Spleen (tissue), 11 donors: ENCODE results near the gene C16orf87. TPM values are rescaled to one million over a fixed set of nuclear protein-coding genes. Genes with fewer than 3 reads are reported as not detected.

Experiments
- DNase-seq: peaks from one replicate; pipeline ENCODE4 v3.0.0-alpha.2; 2020
- H3K27ac ChIP-seq, 8 donors: fragments of 200-600 bp; sonication (generic) in 7 of 8; 1 replicate in 4 of 8; 2 replicates in 4 of 8; pipeline versions ENCODE4 v1.5.0 to v1.8.0; 2016 to 2021; ENCODE audit warnings: inconsistent platforms in 4 of 8, mild to moderate bottlenecking in 4 of 8, moderate library complexity in 1 of 8
- H3K27me3 ChIP-seq, 7 donors: fragments of 200-600 bp; sonication (generic) in 6 of 7; replicated peaks in 1 of 7; 1 replicate in 4 of 7; 2 replicates in 3 of 7; pipeline versions ENCODE4 v1.5.0 to v1.8.0; 2016 to 2021; ENCODE audit warnings: inconsistent platforms in 3 of 7, mild to moderate bottlenecking in 1 of 7
- H3K36me3 ChIP-seq, 6 donors: fragments of 200-600 bp; sonication (generic) in 5 of 6; 1 replicate in 4 of 6; 2 replicates in 2 of 6; pipeline versions ENCODE4 v1.5.0 to v1.8.0; 2016 to 2021; ENCODE audit warnings: inconsistent platforms in 2 of 6
- H3K4me1 ChIP-seq, 6 donors: fragments of 200-600 bp; sonication (generic) in 5 of 6; 1 replicate in 3 of 6; 2 replicates in 3 of 6; pipeline versions ENCODE4 v1.5.0 to v1.8.0; 2016 to 2021; ENCODE audit warnings: inconsistent platforms in 3 of 6
- H3K4me3 ChIP-seq, 8 donors: fragments of 200-600 bp; sonication (generic) in 7 of 8; 1 replicate in 4 of 8; 2 replicates in 4 of 8; pipeline versions ENCODE4 v1.5.0 to v1.8.0; 2016 to 2021; ENCODE audit warnings: inconsistent platforms in 4 of 8, mild to moderate bottlenecking in 4 of 8, moderate library complexity in 2 of 8
- H3K9me3 ChIP-seq, 8 donors: fragments of 200-600 bp; sonication (generic) in 7 of 8; 1 replicate in 4 of 8; 2 replicates in 4 of 8; pipeline versions ENCODE4 v1.5.0 to v1.8.0; 2016 to 2021; ENCODE audit warnings: inconsistent platforms in 4 of 8
- POLR2A ChIP-seq, 3 donors: fragments of 450-650 bp; IDR thresholded peaks; one replicate each; pipeline ENCODE4 v1.5.1; 2017; ENCODE audit warnings: antibody characterized with exemption in 3 of 3, mild to moderate bottlenecking in 1 of 3
- POLR2AphosphoS5 ChIP-seq, 3 donors: sonication (generic); formaldehyde crosslinking; IDR thresholded peaks; one replicate each; pipeline ENCODE4 v1.5.1; 2017; ENCODE audit warnings: antibody characterized with exemption in 3 of 3
- WGBS, 5 donors: extraction: QIAGEN DNeasy Blood & Tissue Kit in 3 of 5; methylation state at CpG; one replicate each; pipeline versions ENCODE4 v1.1.5 to v1.1.7; 2013 to 2018; 5-methylcytosine and 5-hydroxymethylcytosine counted together
- intact Hi-C: fragments of 100-400 bp; cut with DNase I; formaldehyde crosslinking; loops from one replicate; pipeline ENCODE4 v1.15.0; 2023; ENCODE audit warnings: low total_unique reads
- polyA plus RNA-seq, 3 donors: library from polyadenylated mRNA; stranded (reverse); fragments of 200-250 nt; gene quantifications; one replicate each; pipeline ENCODE4 v1.2.1, GENCODE V29; 2013
- total RNA-seq, 7 donors: library from RNA; depleted of rRNA in 3 of 7; stranded (reverse); fragments of >200 nt in 3 of 7; fragmentation: NEBNext Ultra II Directional in 4 of 7; extraction: Animal tissue kit (Norgen Biotek cat#: 25700) in 4 of 7; gene quantifications; one replicate each; pipeline versions ENCODE4 v1.1.0 to v1.2.1, GENCODE V29; 2016 to 2021
- TF ChIP-seq, protein P1 (sequence below), 11 experiments: fragments of 200-600 bp in 7 of 11; fragments of 450-650 bp in 4 of 11; sonication (generic) in 4 of 11; IDR thresholded peaks in 8 of 11; conservative IDR thresholded peaks in 3 of 11; 1 replicate in 7 of 11; 2 replicates in 4 of 11; pipeline versions ENCODE4 v1.4.0 to v1.8.0; 2016 to 2021; ENCODE audit warnings: antibody characterized with exemption in 11 of 11, inconsistent platforms in 4 of 11, mild to moderate bottlenecking in 1 of 11
- donor health status: healthy with polysubstance abuse.
- donor health status: DM: no; HTN: no; CAD: no; lungs with moderate emphysema.
- donor health status: DM: no; HTN: no; CAD: no.
- donor health status: Bipolar disorder and iron deficiency.
- donor health status: healthy.
- donor health status: DM: no; HTN: no; CAD: no.
- donor health status: DM: yes; HTN: yes; CAD: no.

C16orf87 gene
- total and polyA plus RNA-seq, 10 donors, result 7.2 to 10.3 (median 8.5) TPM

- no peak for TF ChIP-seq POLR2A (IDR thresholded peaks at IDR 0.05)
- no peak for TF ChIP-seq POLR2AphosphoS5 (IDR thresholded peaks at IDR 0.05)
- TF ChIP-seq, protein P1, sequence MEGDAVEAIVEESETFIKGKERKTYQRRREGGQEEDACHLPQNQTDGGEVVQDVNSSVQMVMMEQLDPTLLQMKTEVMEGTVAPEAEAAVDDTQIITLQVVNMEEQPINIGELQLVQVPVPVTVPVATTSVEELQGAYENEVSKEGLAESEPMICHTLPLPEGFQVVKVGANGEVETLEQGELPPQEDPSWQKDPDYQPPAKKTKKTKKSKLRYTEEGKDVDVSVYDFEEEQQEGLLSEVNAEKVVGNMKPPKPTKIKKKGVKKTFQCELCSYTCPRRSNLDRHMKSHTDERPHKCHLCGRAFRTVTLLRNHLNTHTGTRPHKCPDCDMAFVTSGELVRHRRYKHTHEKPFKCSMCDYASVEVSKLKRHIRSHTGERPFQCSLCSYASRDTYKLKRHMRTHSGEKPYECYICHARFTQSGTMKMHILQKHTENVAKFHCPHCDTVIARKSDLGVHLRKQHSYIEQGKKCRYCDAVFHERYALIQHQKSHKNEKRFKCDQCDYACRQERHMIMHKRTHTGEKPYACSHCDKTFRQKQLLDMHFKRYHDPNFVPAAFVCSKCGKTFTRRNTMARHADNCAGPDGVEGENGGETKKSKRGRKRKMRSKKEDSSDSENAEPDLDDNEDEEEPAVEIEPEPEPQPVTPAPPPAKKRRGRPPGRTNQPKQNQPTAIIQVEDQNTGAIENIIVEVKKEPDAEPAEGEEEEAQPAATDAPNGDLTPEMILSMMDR (IDR thresholded peaks at IDR 0.05 in 8 of 11, conservative IDR thresholded peaks at IDR 0.05 in 3 of 11), result no peak
- DNase-seq, result no peak
- 78 to 87% (median 82%) methylated on average over 4 of the region's 4 CpGs for WGBS, 5 donors
- H3K4me3 ChIP-seq, result no peak overlapping the region
- peaks cover 2 to 16% (median 11%) of the 10 kb centered on the region in 6 donors for H3K4me1 ChIP-seq
- peaks cover 0 to 21% (median 15%) of the 10 kb centered on the region in 8 donors for H3K9me3 ChIP-seq
- no peak overlapping the region for H3K27ac ChIP-seq
- intact Hi-C loops, result no loop called here
- H3K36me3 ChIP-seq, result no peaks in the 10 kb centered on the region
- no peaks in the 10 kb centered on the region for H3K27me3 ChIP-seq
These were observed 47.2 kb downstream of the C16orf87 start for GRCh38 chr16:46783800-46784199.

DNA sequence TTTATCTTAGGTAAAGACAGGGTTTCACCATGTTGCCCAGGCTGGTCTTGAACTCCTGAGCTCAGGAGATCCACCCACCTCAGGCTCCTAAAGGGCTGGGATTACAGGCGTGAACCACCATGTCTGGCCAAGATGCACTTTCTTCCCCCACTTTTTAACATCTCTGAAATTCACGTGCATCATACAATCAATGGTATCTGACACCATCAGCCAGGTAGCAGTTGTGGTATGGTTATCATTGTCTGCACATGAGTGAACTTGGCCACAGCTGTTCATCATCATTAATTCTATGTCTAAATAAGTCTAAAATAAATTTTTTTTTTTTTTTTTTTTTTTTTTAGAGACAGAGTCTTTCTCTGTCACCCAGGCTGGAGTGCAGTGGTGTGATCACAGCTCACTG lies 48.7 kb downstream of the C16orf87 start:
- TF ChIP-seq, protein P1 (IDR thresholded peaks at IDR 0.05 in 8 of 11, conservative IDR thresholded peaks at IDR 0.05 in 3 of 11), result no peak
- no peak for TF ChIP-seq POLR2A (IDR thresholded peaks at IDR 0.05)
- DNase-seq, result no peak
- H3K27me3 ChIP-seq, result no peaks in the 10 kb centered on the region
- H3K4me3 ChIP-seq, result no peak overlapping the region
- 76 to 86% (median 81%) methylated on average over 2 of the region's 2 CpGs for WGBS, 5 donors
- intact Hi-C loops, result no loop called here
- H3K27ac ChIP-seq, result no peak overlapping the region
- H3K36me3 ChIP-seq, result no peaks in the 10 kb centered on the region
- H3K9me3 ChIP-seq, result peaks cover 0 to 26% (median 17%) of the 10 kb centered on the region in 8 donors
- H3K4me1 ChIP-seq, result peaks cover 0 to 3% (median under 1%) of the 10 kb centered on the region in 6 donors

DNA sequence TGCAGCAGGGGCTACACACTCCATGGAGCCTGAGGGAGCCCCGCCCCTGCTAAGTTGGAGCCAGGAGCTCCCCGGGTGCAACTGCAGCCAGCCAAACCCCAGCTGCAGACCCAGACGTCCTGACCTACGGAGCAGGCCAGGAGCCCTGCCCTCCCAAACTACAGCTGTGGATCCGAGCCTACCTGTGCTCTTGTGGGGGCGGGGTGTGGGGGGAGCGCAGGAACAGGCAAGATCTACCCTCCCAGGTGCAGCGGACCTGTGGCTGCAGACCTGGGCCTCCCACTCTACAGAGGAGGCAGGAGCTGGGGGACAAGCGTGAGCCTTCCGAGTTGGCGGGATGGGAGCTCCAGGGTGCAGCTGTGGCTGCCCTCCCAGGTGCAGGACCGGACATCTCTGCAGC lies 53.2 kb downstream of the C16orf87 start:
- Histone ChIP-seq H3K4me3 (no peak overlapping the region), H3K27me3 (no peaks in the 10 kb centered on the region), H3K27ac (no peak overlapping the region), H3K36me3 (no peaks in the 10 kb centered on the region), H3K9me3 (peaks cover 0 to 6% (median 0%) of the 10 kb centered on the region in 8 donors), H3K4me1 (peaks cover 0 to 7% (median 0%) of the 10 kb centered on the region in 6 donors)
- TF ChIP-seq, protein P1 (IDR thresholded peaks at IDR 0.05 in 8 of 11, conservative IDR thresholded peaks at IDR 0.05 in 3 of 11), result no peak
- TF ChIP-seq POLR2AphosphoS5 (IDR thresholded peaks at IDR 0.05) (no peak), POLR2A (IDR thresholded peaks at IDR 0.05) (no peak)
- no peak for DNase-seq
- WGBS, 5 donors, result 86 to 96% (median 91%) methylated on average over 4 to 12 of the region's 12 CpGs
- intact Hi-C loops, result no loop called here

DNA sequence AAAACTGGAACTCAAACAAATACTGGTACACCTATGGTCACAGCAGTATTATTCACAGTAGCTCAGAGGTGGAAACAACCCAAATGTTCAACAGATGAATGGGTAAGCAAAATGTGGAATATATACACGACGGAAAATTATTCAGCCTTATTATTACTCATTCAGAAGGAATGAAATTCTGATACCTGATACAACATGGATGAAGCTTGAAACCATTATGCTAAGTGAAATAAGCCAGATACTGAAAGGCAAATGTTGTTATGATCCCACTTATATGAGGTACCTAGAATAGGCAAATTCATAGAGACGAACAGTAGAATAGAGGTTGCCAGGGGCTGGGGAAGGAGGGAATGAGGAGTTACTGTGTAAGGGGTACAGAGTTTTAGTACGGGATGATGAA lies 55.8 kb downstream of the C16orf87 start:
- TF ChIP-seq, protein P1 (IDR thresholded peaks at IDR 0.05 in 8 of 11, conservative IDR thresholded peaks at IDR 0.05 in 3 of 11), result no peak
- no peak for TF ChIP-seq POLR2AphosphoS5 (IDR thresholded peaks at IDR 0.05)
- DNase-seq, result no peak
- intact Hi-C loops, result no loop called here
- Histone ChIP-seq H3K9me3 (peaks cover 0 to 6% (median 0%) of the 10 kb centered on the region in 8 donors), H3K4me3 (no peak overlapping the region), H3K36me3 (no peaks in the 10 kb centered on the region), H3K4me1 (peaks cover 0 to 7% (median 0%) of the 10 kb centered on the region in 6 donors), H3K27me3 (no peaks in the 10 kb centered on the region), H3K27ac (no peak overlapping the region)
- WGBS, 5 donors, result 82 to 95% (median 91%) methylated on average over 4 of the region's 4 CpGs
